Smooth muscle cell (in vitro differentiated cells): Measurements from ENCODE around the gene IGHMBP2. TPM values are rescaled to one million over a fixed set of nuclear protein-coding genes. Genes with fewer than 3 reads are reported as not detected.

Source experiments
- DNase-seq: peaks from one replicate; lab custom pipeline; 2025; ENCODE audit not compliant: unreplicated experiment; lab: John Stamatoyannopoulos, UW
- H2AFZ ChIP-seq: fragments of 200-600 bp; sonication (generic); 2 replicates; pipeline ENCODE4 v1.6.0; 2016; ENCODE audit warnings: antibody characterized with exemption, low read depth, mild to moderate bottlenecking
- H3F3A ChIP-seq: fragments of 200-600 bp; sonication (generic); 2 replicates; pipeline ENCODE4 v1.6.0; 2017; ENCODE audit warnings: antibody characterized with exemption, low read depth
- H3K27ac ChIP-seq: fragments of 200-600 bp; sonication (generic); 2 replicates; pipeline ENCODE4 v1.5.1; 2016; ENCODE audit warnings: low read depth, mild to moderate bottlenecking
- H3K27me3 ChIP-seq: fragments of 200-600 bp; sonication (generic); 2 replicates; pipeline ENCODE4 v1.6.1; 2016; ENCODE audit warnings: low read depth, mild to moderate bottlenecking
- H3K36me3 ChIP-seq: fragments of 200-600 bp; sonication (generic); 2 replicates; pipeline ENCODE4 v1.5.1; 2016; ENCODE audit warnings: low read depth
- H3K4me1 ChIP-seq: fragments of 200-600 bp; sonication (generic); 2 replicates; pipeline ENCODE4 v1.5.1; 2016; ENCODE audit warnings: low read depth
- H3K4me2 ChIP-seq: fragments of 200-600 bp; sonication (generic); 2 replicates; pipeline ENCODE4 v1.6.0; 2016; ENCODE audit warnings: mild to moderate bottlenecking
- H3K4me3 ChIP-seq: fragments of 200-600 bp; sonication (generic); 2 replicates; pipeline ENCODE4 v1.5.1; 2016; ENCODE audit warnings: mild to moderate bottlenecking
- H3K79me2 ChIP-seq: fragments of 200-600 bp; sonication (generic); 2 replicates; pipeline ENCODE4 v1.6.0; 2016; ENCODE audit warnings: low read depth, mild to moderate bottlenecking
- H3K9ac ChIP-seq: fragments of 200-600 bp; sonication (generic); 2 replicates; pipeline ENCODE4 v1.6.0; 2016; ENCODE audit warnings: low read depth
- H3K9me3 ChIP-seq: fragments of 200-600 bp; sonication (generic); replicated peaks from 2 replicates; pipeline ENCODE4 v1.5.1; 2016; ENCODE audit warnings: low read depth
- H4K20me1 ChIP-seq: fragments of 200-600 bp; sonication (generic); 2 replicates; pipeline ENCODE4 v1.6.0; 2016; ENCODE audit warnings: low read depth
- CTCF ChIP-seq: fragments of 200-600 bp; sonication (generic); IDR thresholded peaks from 2 replicates; pipeline ENCODE4 v1.5.1; 2017; ENCODE audit warnings: borderline replicate concordance, mild to moderate bottlenecking, antibody characterized with exemption; ENCODE audit not compliant: insufficient read depth, poor library complexity, severe bottlenecking
- WGBS: methylation state at CpG from one replicate; pipeline ENCODE4 v1.1.7; 2016; ENCODE audit warnings: low lambda C conversion rate; 5-methylcytosine and 5-hydroxymethylcytosine counted together
- polyA plus RNA-seq: library from polyadenylated mRNA; unstranded; fragments of >200 nt; fragmentation: Nextera tagmentation; extraction: Ambion mirVana; gene quantifications from 2 replicates; pipeline ENCODE4 v1.2.1, GENCODE V29; 2016
- total RNA-seq: library from RNA; depleted of rRNA; stranded (reverse); fragments of >200 nt; gene quantifications from 2 replicates; pipeline ENCODE4 v1.2.3, GENCODE V29; 2014

IGHMBP2 gene
- total and polyA plus RNA-seq, 2 experiments from 2014 or later = 12.1 to 13.3 TPM

GRCh38 chr11:68932933-68933577 lies 29.4 kb downstream of the IGHMBP2 start:
- no peak overlapping the region for H3K27ac ChIP-seq
- no peak for TF ChIP-seq CTCF
- H3K79me2 ChIP-seq = no peaks in the 10 kb centered on the region
- no peaks in the 10 kb centered on the region for H3K27me3 ChIP-seq
- DNase-seq = no peak
- no peaks in the 10 kb centered on the region for H3F3A ChIP-seq
- H4K20me1 ChIP-seq = no peaks in the 10 kb centered on the region
- H3K9me3 ChIP-seq = no peaks in the 10 kb centered on the region
- WGBS = 98% methylated on average over 24 of the region's 24 CpGs
- no peaks in the 10 kb centered on the region for H3K4me1 ChIP-seq
- H2AFZ ChIP-seq = no peak overlapping the region
- no peak overlapping the region for H3K4me3 ChIP-seq
- no peak overlapping the region for H3K9ac ChIP-seq
- no peak overlapping the region for H3K4me2 ChIP-seq
- no peaks in the 10 kb centered on the region for H3K36me3 ChIP-seq

- no peak for DNase-seq
- Histone ChIP-seq H3K27me3 (no peaks in the 10 kb centered on the region), H3K4me2 (no peak overlapping the region), H4K20me1 (no peaks in the 10 kb centered on the region), H3K4me1 (no peaks in the 10 kb centered on the region), H3K27ac (no peak overlapping the region), H3K4me3 (no peak overlapping the region), H3K9me3 (no peaks in the 10 kb centered on the region), H3K79me2 (no peaks in the 10 kb centered on the region), H3K36me3 (no peaks in the 10 kb centered on the region), H3F3A (no peaks in the 10 kb centered on the region), H3K9ac (no peak overlapping the region), H2AFZ (no peak overlapping the region)
- TF ChIP-seq CTCF = no peak
- WGBS = 78% methylated on average over 17 of the region's 17 CpGs
Observed at GRCh38 chr11:68933605-68934320, 30.1 kb downstream of the IGHMBP2 start.

- 95% methylated on average over 12 of the region's 12 CpGs for WGBS
- H3K27ac ChIP-seq = no peak overlapping the region
- H3K27me3 ChIP-seq = no peaks in the 10 kb centered on the region
- no peaks in the 10 kb centered on the region for H3K36me3 ChIP-seq
- H3K4me1 ChIP-seq = no peaks in the 10 kb centered on the region
- DNase-seq = no peak
- H4K20me1 ChIP-seq = no peaks in the 10 kb centered on the region
- no peak for TF ChIP-seq CTCF
- no peaks in the 10 kb centered on the region for H3K79me2 ChIP-seq
- H2AFZ ChIP-seq = no peak overlapping the region
- H3K4me3 ChIP-seq = no peak overlapping the region
- H3F3A ChIP-seq = no peaks in the 10 kb centered on the region
- no peak overlapping the region for H3K9ac ChIP-seq
- H3K9me3 ChIP-seq = no peaks in the 10 kb centered on the region
- no peak overlapping the region for H3K4me2 ChIP-seq
Observed at GRCh38 chr11:68934321-68934645, 30.6 kb downstream of the IGHMBP2 start.

- WGBS = 97% methylated on average over 13 of the region's 13 CpGs
- DNase-seq = no peak
- H3K4me2 ChIP-seq = no peak overlapping the region
- no peak for TF ChIP-seq CTCF
- H4K20me1 ChIP-seq = no peaks in the 10 kb centered on the region
- no peaks in the 10 kb centered on the region for H3K36me3 ChIP-seq
- no peak overlapping the region for H3K27ac ChIP-seq
- no peak overlapping the region for H3K4me3 ChIP-seq
- H3K27me3 ChIP-seq = no peaks in the 10 kb centered on the region
- H3F3A ChIP-seq = no peaks in the 10 kb centered on the region
- H3K79me2 ChIP-seq = no peaks in the 10 kb centered on the region
- H3K4me1 ChIP-seq = no peaks in the 10 kb centered on the region
- H3K9ac ChIP-seq = no peak overlapping the region
- H2AFZ ChIP-seq = no peak overlapping the region
- no peaks in the 10 kb centered on the region for H3K9me3 ChIP-seq
Observed at GRCh38 chr11:68934666-68935065, 31.0 kb downstream of the IGHMBP2 start.
